Breast epithelium (tissue), 4 donors: ENCODE measurements around the gene DNAJB7. TPM values are rescaled to one million over a fixed set of nuclear protein-coding genes. Genes with fewer than 3 reads are reported as not detected.

Source experiments
- DNase-seq, 2 donors: peaks; one replicate each; pipeline ENCODE4 v3.0.0-alpha.2; 2019; ENCODE audit warnings: low spot score in 2 of 2
- H3K27ac ChIP-seq, 2 donors: fragments of 200-600 bp; sonication (generic) in 1 of 2; one replicate each; pipeline ENCODE4 v1.5.1; 2016 to 2019; ENCODE audit warnings: mild to moderate bottlenecking in 1 of 2
- H3K27me3 ChIP-seq, 2 donors: fragments of 200-600 bp; sonication (generic) in 1 of 2; one replicate each; pipeline versions ENCODE4 v1.5.1 to v1.6.0; 2017 to 2019; ENCODE audit warnings: control low read depth in 1 of 2, mild to moderate bottlenecking in 1 of 2
- H3K36me3 ChIP-seq: fragments of 200-600 bp; one replicate; pipeline ENCODE4 v1.5.1; 2019
- H3K4me1 ChIP-seq, 2 donors: fragments of 200-600 bp; sonication (generic); one replicate each; pipeline ENCODE4 v1.5.1; 2016 to 2019; ENCODE audit warnings: control low read depth in 1 of 2
- H3K4me3 ChIP-seq, 3 donors: fragments of 200-600 bp; sonication (generic); 1 replicate in 2 of 3; 2 replicates in 1 of 3; pipeline ENCODE4 v1.5.1; 2016 to 2019; ENCODE audit warnings: mild to moderate bottlenecking in 3 of 3, moderate library complexity in 2 of 3
- H3K9me3 ChIP-seq, 2 donors: fragments of 200-600 bp; sonication (generic) in 1 of 2; one replicate each; pipeline ENCODE4 v1.5.1; 2016 to 2019; ENCODE audit warnings: control low read depth in 1 of 2
- POLR2A ChIP-seq: fragments of 450-650 bp; IDR thresholded peaks from one replicate; pipeline ENCODE4 v1.6.1; 2016; ENCODE audit warnings: antibody characterized with exemption, mild to moderate bottlenecking, moderate library complexity
- POLR2AphosphoS5 ChIP-seq, 3 donors: sonication (generic); formaldehyde crosslinking; IDR thresholded peaks; one replicate each; pipeline ENCODE4 v1.6.1; 2017; ENCODE audit warnings: antibody characterized with exemption in 3 of 3
- intact Hi-C: fragments of 100-400 bp; cut with DNase I; formaldehyde crosslinking; loops from one replicate; pipeline ENCODE4 v1.15.1; 2023; ENCODE audit warnings: low total_unique reads
- total RNA-seq, 3 donors: library from RNA; depleted of rRNA; stranded (reverse); fragments of >200 nt; gene quantifications; one replicate each; pipeline ENCODE4 v1.1.0, GENCODE V29; 2016
- TF ChIP-seq, protein P1 (sequence below), 3 donors: fragments of 450-650 bp; IDR thresholded peaks; one replicate each; pipeline ENCODE4 v1.5.1; 2016 to 2017; ENCODE audit warnings: antibody characterized with exemption in 3 of 3, mild to moderate bottlenecking in 3 of 3, moderate library complexity in 3 of 3

DNAJB7 gene
- total RNA-seq, 3 donors from 2014 or later = not detected

DNA sequence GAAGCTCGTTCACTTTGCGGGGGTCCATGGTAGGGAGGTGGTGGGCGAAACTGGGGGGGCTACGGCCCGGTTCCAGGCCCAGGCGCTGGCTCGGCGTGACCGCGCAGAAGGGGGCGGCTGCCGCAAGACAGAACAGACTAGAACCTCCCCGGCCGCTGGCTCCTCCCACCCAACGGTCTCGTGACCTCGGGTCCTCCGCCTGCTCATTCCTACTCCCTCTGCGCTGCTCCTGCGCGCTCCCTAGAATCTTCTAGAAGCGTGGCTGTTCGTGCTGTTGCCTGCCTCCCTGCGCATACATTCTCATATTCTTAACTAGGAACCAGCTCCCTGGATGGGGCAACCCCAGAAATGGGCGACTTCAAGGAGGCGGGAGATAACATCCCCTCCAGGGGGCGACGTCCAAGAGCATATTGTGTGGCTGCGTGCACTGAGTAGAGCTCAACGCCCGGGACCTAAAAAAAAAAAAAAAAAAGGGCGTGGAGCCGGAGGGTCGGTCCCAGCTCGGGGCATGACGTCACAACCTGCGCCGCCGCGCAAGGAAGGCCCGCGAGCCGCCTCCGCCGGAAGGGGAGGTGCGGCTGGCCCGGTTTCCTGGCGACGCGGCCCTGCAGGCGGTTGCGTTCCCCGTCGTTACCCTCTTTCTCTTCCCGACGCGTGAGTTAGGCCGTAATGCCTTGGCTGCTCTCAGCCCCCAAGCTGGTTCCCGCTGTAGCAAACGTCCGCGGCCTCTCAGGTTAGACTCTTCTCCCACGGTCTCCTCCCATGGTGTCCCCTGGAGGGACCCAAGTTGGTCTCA lies 5.2 kb downstream of the DNAJB7 start, which contains the start of the genes ST13 and XPNPEP3:
TSS of gene ST13 (minus strand) at position 127 of the 796 bp plus-strand sequence. CDS start at position 28, 99 bp downstream.
TSS of gene XPNPEP3 (plus strand) at position 636 of the 796 bp plus-strand sequence. CDS start at position 670, 34 bp downstream.
- H3K4me1 ChIP-seq = peaks cover 0 to 13% of the 10 kb centered on the region in 2 donors
- H3K9me3 ChIP-seq = no peaks in the 10 kb centered on the region
- peak; percentile 97 to 98 for DNase-seq
- intact Hi-C loops = loop anchor here (10.0 kb wide), 1 partner anchor 588 kb away; the partner anchor contains the start of gene TOB2
- H3K36me3 ChIP-seq = no peaks in the 10 kb centered on the region
- no peaks in the 10 kb centered on the region for H3K27me3 ChIP-seq
- TF ChIP-seq, protein P1, sequence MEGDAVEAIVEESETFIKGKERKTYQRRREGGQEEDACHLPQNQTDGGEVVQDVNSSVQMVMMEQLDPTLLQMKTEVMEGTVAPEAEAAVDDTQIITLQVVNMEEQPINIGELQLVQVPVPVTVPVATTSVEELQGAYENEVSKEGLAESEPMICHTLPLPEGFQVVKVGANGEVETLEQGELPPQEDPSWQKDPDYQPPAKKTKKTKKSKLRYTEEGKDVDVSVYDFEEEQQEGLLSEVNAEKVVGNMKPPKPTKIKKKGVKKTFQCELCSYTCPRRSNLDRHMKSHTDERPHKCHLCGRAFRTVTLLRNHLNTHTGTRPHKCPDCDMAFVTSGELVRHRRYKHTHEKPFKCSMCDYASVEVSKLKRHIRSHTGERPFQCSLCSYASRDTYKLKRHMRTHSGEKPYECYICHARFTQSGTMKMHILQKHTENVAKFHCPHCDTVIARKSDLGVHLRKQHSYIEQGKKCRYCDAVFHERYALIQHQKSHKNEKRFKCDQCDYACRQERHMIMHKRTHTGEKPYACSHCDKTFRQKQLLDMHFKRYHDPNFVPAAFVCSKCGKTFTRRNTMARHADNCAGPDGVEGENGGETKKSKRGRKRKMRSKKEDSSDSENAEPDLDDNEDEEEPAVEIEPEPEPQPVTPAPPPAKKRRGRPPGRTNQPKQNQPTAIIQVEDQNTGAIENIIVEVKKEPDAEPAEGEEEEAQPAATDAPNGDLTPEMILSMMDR (IDR thresholded peaks at IDR 0.05) = no peak
- TF ChIP-seq POLR2AphosphoS5 (IDR thresholded peaks at IDR 0.05) (peak; percentile 71 to 89 (median 86)), POLR2A (peak; percentile 40)
- H3K4me3 ChIP-seq = peak within 1 kb of the TSS; percentile 88 to 95 (median 94)
- peak within 1 kb of the TSS; percentile 98 for H3K27ac ChIP-seq

DNA sequence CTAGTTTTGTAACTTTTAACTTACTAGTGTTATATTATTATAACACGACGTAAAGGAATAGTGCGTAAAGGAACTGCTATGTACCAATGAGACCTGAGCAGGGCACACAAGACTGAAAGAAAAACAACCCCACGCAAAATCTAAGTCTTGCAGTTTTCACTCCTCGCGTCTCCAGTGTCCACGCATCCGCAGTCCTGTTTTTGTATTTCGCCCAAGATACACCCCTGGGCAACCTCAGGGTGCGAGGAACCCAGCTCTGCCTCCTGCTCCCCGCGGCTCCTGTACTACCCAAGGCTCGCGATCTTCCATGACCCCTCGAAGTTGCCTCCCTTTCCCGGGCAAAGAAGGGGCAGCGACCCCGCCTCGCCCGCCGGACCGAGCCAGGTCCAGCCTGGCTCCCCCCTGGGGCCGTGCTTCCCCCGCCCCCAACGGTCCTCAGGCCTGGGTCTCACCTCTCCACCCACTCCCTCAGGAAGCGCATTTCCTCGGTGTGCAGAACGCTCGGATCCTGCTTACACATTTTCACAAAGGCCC lies 5.9 kb downstream of the DNAJB7 start:
- H3K4me1 ChIP-seq = peaks cover 0 to 13% of the 10 kb centered on the region in 2 donors
- intact Hi-C loops = loop anchor here (10.0 kb wide), 1 partner anchor 589 kb away; the partner anchor contains the start of gene TOB2
- DNase-seq = peak in 1 of 2 donors; percentile 29
- TF ChIP-seq, protein P1 (IDR thresholded peaks at IDR 0.05) = no peak
- peak in 2 of 3 donors; percentile 23 to 35 for TF ChIP-seq POLR2AphosphoS5 (IDR thresholded peaks at IDR 0.05)
- no peaks in the 10 kb centered on the region for H3K9me3 ChIP-seq
- no peaks in the 10 kb centered on the region for H3K36me3 ChIP-seq
- peak overlapping the region; percentile 98 for H3K27ac ChIP-seq
- H3K27me3 ChIP-seq = no peaks in the 10 kb centered on the region
- peak overlapping the region; percentile 88 to 95 (median 94) for H3K4me3 ChIP-seq

- Histone ChIP-seq H3K4me1 (peaks cover 0 to 13% of the 10 kb centered on the region in 2 donors), H3K36me3 (no peaks in the 10 kb centered on the region), H3K4me3 (peak overlapping the region; percentile 88 to 95 (median 94)), H3K9me3 (no peaks in the 10 kb centered on the region), H3K27me3 (no peaks in the 10 kb centered on the region), H3K27ac (peak overlapping the region; percentile 98)
- DNase-seq = no peak
- intact Hi-C loops = loop anchor here (10.0 kb wide), 1 partner anchor 589 kb away; the partner anchor contains the start of gene TOB2
- TF ChIP-seq, protein P1 (IDR thresholded peaks at IDR 0.05) = no peak
- TF ChIP-seq POLR2AphosphoS5 (IDR thresholded peaks at IDR 0.05) (peak in 1 of 3 donors; percentile 9), POLR2A (no peak)
Measured at GRCh38 chr22:40855071-40855978, 6.6 kb downstream of the DNAJB7 start.

DNA sequence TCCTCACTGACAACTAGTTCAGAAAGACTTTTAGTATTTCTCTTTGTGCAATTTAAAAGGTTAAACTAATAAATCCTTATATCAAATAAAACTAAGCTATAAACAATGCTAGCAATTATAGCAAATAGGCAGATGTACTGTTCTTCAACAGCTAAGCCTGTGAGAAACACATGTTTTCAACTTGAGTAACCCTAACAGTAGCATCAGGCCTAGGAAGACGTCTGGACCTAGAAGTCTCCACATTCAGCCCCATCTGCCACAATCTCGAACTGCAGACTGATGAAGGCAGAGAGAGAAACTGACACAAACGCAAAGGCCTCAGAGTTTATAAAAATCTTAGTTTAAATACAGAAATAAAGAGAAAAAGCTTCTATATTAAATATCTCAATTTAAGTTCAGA lies 8.0 kb downstream of the DNAJB7 start:
- Histone ChIP-seq H3K27me3 (no peaks in the 10 kb centered on the region), H3K4me1 (peaks cover 0 to 13% of the 10 kb centered on the region in 2 donors), H3K4me3 (peak overlapping the region in 2 of 3 donors; percentile 88 to 94), H3K36me3 (no peaks in the 10 kb centered on the region), H3K27ac (peak overlapping the region in 1 of 2 donors; percentile 98), H3K9me3 (no peaks in the 10 kb centered on the region)
- TF ChIP-seq POLR2AphosphoS5 (IDR thresholded peaks at IDR 0.05) = no peak
- TF ChIP-seq, protein P1 (IDR thresholded peaks at IDR 0.05) = no peak
- DNase-seq = no peak
- intact Hi-C loops = loop anchor here (10.0 kb wide), 1 partner anchor 591 kb away; the partner anchor contains the start of gene TOB2
